NCI-H2196 (cell line): ENCODE measurements around the gene ADAMTS7.
"Not testable (repeated sequence)": the region's sequence is repeated elsewhere in the genome, so short reads cannot be mapped to it uniquely, and the experiment has no call there.

Source experiments
- DNase-seq: peaks from one replicate; lab custom pipeline; 2025; ENCODE audit not compliant: unreplicated experiment; lab: John Stamatoyannopoulos, UW

Gene ADAMTS7

GRCh38 chr15:78781381-78781780 is 29.9 kb downstream of the ADAMTS7 start:
- not testable (repeated sequence) for DNase-seq

- not testable (repeated sequence) for DNase-seq
Measured at GRCh38 chr15:78779975-78780374, 31.3 kb downstream of the ADAMTS7 start.

- DNase-seq, result not testable (repeated sequence)
Measured at GRCh38 chr15:78779176-78779785, 32.0 kb downstream of the ADAMTS7 start.

GRCh38 chr15:78778422-78778821 is 32.8 kb downstream of the ADAMTS7 start:
- no peak for DNase-seq

GRCh38 chr15:78777953-78778345 is 33.3 kb downstream of the ADAMTS7 start:
- DNase-seq, result not testable (repeated sequence)

- not testable (repeated sequence) for DNase-seq
Measured at GRCh38 chr15:78777290-78777952, 33.8 kb downstream of the ADAMTS7 start.

GRCh38 chr15:78776046-78776925 is 35.0 kb downstream of the ADAMTS7 start:
- DNase-seq, result not testable (repeated sequence)

GRCh38 chr15:78775472-78775871 is 35.8 kb downstream of the ADAMTS7 start:
- DNase-seq, result no peak

- not testable (repeated sequence) for DNase-seq
Measured at GRCh38 chr15:78774451-78774990, 36.7 kb downstream of the ADAMTS7 start.

GRCh38 chr15:78773765-78774450 is 37.4 kb downstream of the ADAMTS7 start:
- not testable (repeated sequence) for DNase-seq

GRCh38 chr15:78772738-78773137 is 38.5 kb downstream of the ADAMTS7 start:
- no peak for DNase-seq

GRCh38 chr15:78771436-78772000 is 39.7 kb downstream of the ADAMTS7 start:
- DNase-seq, result not testable (repeated sequence)

- not testable (repeated sequence) for DNase-seq
Measured at GRCh38 chr15:78771020-78771419, 40.2 kb downstream of the ADAMTS7 start.

GRCh38 chr15:78769473-78770225 is 41.6 kb downstream of the ADAMTS7 start:
- DNase-seq, result not testable (repeated sequence)

- DNase-seq, result no peak
Measured at GRCh38 chr15:78768531-78769408, 42.5 kb downstream of the ADAMTS7 start.

- DNase-seq, result no peak
Measured at GRCh38 chr15:78768096-78768495, 43.2 kb downstream of the ADAMTS7 start.

- DNase-seq, result no peak
Measured at GRCh38 chr15:78767331-78767951, 43.8 kb downstream of the ADAMTS7 start.

GRCh38 chr15:78766641-78767071 is 44.6 kb downstream of the ADAMTS7 start:
- not testable (repeated sequence) for DNase-seq
